ENCODE results near the gene ST8SIA1.
"Not testable (repeated sequence)": the region's sequence is repeated elsewhere in the genome, so short reads cannot be mapped to it uniquely, and the experiment has no call there.

Gene ST8SIA1

DNA sequence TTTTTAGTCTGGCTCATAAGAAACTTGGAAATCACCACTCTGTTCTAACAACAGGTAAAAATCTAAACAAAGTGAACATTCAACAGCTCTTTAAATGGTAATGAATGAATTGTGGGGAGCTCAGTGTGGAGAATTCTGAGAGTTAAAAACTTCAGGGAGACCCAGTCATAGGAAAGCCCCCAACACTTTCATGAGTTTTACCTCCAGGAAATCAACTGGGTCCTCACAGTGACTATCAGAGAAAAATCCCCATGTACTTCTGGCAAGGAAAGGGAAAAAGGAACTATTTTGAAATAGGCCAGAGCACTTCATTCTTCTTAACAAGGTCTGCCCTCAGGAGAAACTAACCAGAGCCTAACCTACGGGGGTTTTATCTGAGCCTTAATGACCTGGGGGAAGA is 153.8 kb downstream of the ST8SIA1 start:
- no peak for DNase-seq (ENCODE audit: low read depth in 2 of 3, low spot score in 1 of 3)

DNA sequence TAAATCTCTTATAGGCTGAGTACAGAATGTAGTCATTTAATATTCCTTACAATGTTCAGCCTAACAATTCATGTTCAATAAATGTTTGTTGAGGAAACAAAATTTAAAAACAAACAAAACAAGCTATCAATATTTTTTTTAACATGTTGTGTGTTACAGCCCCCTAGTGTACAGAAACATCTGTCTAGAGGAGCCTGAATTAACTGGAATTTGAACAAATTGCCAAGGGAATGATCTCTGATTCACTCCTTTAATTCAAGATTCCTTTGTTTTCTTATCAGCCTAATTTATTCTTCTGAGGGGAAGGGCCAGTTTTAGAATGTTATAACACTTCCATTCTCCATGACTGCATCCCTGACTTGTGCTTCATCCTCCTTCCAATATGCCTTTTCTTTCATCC is 161.3 kb downstream of the ST8SIA1 start:
- DNase-seq (ENCODE audit: low read depth in 2 of 3, low spot score in 1 of 3) = no peak

DNA sequence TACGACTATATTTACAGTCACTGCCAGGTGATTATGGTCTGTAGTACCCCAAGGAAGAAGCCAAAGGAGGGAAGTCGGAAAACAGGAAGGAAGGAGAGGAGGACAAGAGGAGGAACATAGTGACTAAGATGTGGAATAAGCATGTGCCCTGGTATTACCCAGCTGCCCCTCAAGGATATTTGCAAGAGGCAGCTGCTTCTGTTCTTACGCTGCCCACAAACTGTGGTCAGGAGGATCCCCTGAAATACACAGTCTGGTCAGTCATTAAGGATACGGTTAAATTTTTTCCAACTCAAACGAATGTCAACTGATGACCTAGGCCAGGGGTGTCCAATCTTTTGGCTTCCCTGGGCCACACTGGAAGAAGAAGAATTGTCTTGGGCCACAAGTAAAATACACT is 162.0 kb downstream of the ST8SIA1 start:
- DNase-seq (ENCODE audit: low read depth in 2 of 3, low spot score in 1 of 3) = no peak

DNA sequence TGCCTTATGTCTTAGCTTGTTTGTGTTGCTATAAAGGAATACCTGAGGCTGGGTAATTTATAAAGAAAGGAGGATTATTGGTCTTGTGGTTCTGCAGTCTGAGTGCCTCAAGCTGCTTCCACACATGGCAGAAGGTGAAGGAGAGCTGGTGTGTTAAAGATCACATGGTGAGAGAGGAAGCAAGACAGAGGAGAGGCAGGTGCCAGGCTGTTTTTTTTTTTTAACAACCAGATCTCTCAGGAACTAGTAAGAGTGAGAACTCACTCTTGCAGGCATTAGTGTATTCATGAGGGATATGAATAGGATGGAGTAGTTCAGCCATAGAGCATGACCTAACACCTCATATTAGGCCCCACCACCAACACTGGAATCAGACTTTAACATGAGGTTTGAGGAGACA is 165.1 kb downstream of the ST8SIA1 start:
- no peak for DNase-seq (ENCODE audit: low read depth in 2 of 3, low spot score in 1 of 3)

DNA sequence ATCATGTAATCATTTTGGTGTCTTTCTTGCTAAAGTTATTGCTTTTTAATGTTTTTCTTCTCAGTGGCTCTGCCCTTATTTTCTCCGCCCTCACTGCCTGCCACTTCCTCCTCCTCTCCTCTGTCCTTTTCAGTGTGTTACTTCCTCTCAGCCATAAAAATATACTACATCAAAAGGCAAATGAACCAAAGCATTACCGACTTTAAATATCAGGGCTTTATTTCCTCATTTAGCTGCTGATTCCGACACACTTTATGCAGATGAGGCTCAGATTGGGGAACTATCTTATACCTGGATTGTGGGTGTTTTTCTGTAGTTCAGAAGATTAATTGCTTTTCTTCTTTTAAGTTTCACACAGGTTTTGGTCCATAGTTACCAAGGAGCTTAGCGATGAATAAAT is 170.4 kb downstream of the ST8SIA1 start:
- no peak for DNase-seq (ENCODE audit: low read depth in 2 of 3, low spot score in 1 of 3)

DNA sequence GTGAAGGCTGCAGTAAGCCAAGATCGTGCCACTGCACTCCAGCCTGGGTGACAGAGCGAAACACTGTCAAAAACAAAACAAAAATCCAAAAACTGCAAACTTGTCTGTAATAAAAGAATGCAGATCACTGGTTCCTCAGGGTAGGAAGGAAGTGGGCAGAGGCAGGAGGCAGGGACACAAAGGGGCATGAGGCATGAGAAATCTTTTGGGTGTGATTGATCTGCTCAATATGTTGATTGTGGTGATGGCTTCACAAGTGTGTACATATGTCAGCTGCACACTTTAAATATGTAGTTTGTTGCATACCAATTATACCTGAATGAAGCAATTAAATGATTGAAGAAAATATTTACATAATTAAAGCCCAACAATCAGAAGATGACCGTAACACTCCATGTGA is 170.9 kb downstream of the ST8SIA1 start:
- DNase-seq (ENCODE audit: low read depth in 2 of 3, low spot score in 1 of 3) = no peak

DNA sequence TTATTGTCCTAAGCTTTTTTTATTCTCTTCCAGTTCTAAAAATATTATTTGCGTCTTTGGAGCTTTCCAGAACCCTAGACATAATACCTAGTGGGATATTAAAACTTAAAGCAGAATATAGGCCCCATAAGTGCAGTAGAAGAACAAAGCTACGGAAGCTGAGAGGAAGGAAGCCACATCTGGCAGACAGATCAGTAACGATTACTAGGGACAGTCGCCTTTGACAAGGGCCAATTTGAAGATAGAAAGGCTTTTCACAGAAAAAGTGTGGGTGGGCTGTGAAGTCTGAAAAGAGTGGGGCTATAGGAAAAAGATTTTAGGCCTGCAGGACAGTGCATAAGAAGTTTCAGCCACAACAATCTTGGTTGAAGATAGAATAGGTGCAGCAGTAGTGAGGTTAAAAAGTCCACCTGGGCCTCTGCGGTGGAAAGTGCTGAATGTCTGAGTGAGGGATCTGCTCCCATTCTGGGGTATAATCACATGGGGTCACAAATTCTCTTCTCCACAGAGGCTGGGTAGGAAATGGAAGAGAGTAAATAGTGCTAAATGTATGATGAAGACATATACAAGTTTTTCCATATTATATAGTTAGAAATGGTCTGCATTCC is 174.0 kb downstream of the ST8SIA1 start:
- DNase-seq (ENCODE audit: low read depth in 2 of 3, low spot score in 1 of 3) = no peak

DNA sequence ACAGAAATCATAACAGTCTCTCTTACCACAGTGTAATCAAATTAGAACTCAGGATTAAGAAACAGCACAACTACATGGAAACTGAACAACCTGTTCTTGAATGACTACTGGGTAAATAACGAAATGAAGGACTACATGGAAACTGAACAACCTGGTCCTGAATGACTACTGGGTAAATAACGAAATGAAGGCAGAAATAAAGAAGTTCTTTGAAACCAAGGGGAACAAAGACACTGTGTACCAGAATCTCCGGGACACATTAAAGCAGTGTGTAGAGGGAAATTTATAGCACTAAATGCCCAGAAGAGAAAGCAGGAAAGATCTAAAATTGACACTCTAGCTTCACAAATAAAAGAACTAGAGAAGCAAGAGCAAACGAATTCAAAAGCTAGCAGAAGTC is 185.2 kb downstream of the ST8SIA1 start:
- DNase-seq (ENCODE audit: low read depth in 2 of 3, low spot score in 1 of 3) = not testable (repeated sequence)

DNA sequence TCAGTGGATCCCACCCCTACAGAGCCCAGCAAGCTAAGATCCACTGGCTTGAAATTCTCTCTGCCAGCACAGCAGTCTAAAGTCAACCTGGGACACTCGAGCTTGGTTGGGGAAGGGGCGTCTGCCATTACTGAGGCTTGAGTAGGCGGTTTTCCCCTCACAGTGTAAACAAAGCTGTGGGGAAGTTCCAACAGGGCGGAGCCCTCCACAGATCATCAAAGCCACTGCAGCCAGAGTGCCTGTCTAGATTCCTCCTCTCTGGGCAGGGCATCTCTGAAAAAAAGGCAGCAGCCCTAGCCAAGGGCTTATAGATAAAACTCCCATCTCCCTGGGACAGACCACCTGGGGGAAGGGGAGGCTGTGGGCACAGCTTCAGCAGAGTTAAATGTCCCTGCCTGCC is 187.8 kb downstream of the ST8SIA1 start:
- not testable (repeated sequence) for DNase-seq (ENCODE audit: low read depth in 2 of 3, low spot score in 1 of 3)
